ENCODE results near the gene SOX13. TPM values are rescaled to one million over a fixed set of nuclear protein-coding genes. Genes with fewer than 3 reads are reported as not detected.

Gene SOX13
- total and polyA plus RNA-seq, 9 of the 15 experiments (the other 6 are each of a cell fraction or from before 2014, with no cell fraction given): 0.03 to 0.35 (median 0.06) TPM; not detected in 5

GRCh38 chr1:204171751-204172178 is 98.8 kb downstream of the SOX13 start (continued):
- TF ChIP-seq E2F4 (CRISPR knock-in tag; IDR thresholded peaks at IDR 0.05; ENCODE audit: low read depth) (no peak), ZNF57 (CRISPR knock-in tag; IDR thresholded peaks at IDR 0.05) (peak; percentile 91), XRCC5 (IDR thresholded peaks at IDR 0.05; ENCODE audit: low read depth, low read length) (no peak), MAFF (IDR thresholded peaks at IDR 0.05; ENCODE audit: low read length) (no peak), HDAC3 (IDR thresholded peaks at IDR 0.05; ENCODE audit: borderline replicate concordance, partially characterized antibody) (no peak), HSF4 (CRISPR knock-in tag; IDR thresholded peaks at IDR 0.05; ENCODE audit: borderline replicate concordance) (peak; percentile 69; the same call in 1 of the 2 replicates), BCLAF1 (IDR thresholded peaks at IDR 0.05; ENCODE audit: borderline replicate concordance in 1 of 2, control insufficient read depth in 1 of 2, low read depth in 2 of 2, low read length in 1 of 2) (no peak), TAF1 (IDR thresholded peaks at IDR 0.05; ENCODE audit: control insufficient read depth, extremely low read depth, insufficient read depth, low read length, severe bottlenecking) (no peak), BRD9 (IDR thresholded peaks at IDR 0.05; ENCODE audit: low read depth, partially characterized antibody) (no peak), STAT5B (CRISPR knock-in tag; IDR thresholded peaks at IDR 0.05) (no peak), RBM25 (IDR thresholded peaks at IDR 0.05; ENCODE audit: low read depth, low read length, severe bottlenecking) (no peak), ZNF655 (CRISPR knock-in tag; IDR thresholded peaks at IDR 0.05) (no peak), ZBTB2 (IDR thresholded peaks at IDR 0.05) (no peak), ASH1L (IDR thresholded peaks at IDR 0.05; ENCODE audit: borderline replicate concordance, low read depth, partially characterized antibody) (no peak), VEZF1 (CRISPR knock-in tag; IDR thresholded peaks at IDR 0.05) (peak; percentile 55; the same call in 1 of the 2 replicates), L3MBTL2 (IDR thresholded peaks at IDR 0.05) (no peak)
- TF ChIP-seq, protein P1, sequence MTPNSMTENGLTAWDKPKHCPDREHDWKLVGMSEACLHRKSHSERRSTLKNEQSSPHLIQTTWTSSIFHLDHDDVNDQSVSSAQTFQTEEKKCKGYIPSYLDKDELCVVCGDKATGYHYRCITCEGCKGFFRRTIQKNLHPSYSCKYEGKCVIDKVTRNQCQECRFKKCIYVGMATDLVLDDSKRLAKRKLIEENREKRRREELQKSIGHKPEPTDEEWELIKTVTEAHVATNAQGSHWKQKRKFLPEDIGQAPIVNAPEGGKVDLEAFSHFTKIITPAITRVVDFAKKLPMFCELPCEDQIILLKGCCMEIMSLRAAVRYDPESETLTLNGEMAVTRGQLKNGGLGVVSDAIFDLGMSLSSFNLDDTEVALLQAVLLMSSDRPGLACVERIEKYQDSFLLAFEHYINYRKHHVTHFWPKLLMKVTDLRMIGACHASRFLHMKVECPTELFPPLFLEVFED (CRISPR knock-in tag; conservative IDR thresholded peaks at IDR 0.05): peak; percentile 87
